ENCODE results near the gene ACAA2.
"Not testable (repeated sequence)": the region's sequence is repeated elsewhere in the genome, so short reads cannot be mapped to it uniquely, and the experiment has no call there.

ACAA2 gene

DNA sequence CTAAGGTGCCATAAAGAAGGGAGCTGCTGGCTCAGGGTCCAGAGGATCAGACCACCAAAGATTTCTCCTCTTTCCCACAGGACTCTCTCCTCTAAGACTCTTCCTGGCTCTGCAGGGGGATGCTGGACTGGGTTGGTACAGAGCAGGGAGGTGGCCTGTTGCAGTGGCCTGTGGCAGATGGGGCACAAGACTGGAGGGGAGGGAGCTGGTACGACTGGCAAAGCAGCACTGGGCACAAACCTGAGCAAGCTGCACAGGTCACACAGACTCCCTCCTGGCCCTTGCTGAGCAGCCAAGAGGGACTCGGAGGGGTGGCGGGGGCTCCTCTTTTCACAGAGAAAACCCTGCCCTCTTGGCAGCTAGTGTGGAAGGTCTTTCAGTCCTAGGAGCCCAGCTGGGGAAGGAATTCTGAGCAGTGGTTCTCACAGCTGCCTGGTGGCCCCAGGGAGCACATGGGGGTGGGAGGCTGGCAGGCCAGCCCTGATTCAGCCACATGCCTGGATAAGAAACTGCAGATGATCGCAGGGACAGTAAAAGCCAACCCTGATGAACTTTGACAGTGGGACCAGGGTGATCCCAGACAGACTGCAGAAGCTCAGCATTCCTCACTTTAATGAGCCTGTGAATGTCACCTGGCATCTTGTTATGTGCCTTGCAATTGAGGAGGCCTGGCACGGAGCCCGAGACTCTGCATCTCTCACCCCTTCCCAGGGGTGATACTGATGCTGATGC, 32.5 kb upstream of the ACAA2 start:
- DNase-seq, result peak in 5 of 56 donors; percentile 7 to 58 (median 27)

DNA sequence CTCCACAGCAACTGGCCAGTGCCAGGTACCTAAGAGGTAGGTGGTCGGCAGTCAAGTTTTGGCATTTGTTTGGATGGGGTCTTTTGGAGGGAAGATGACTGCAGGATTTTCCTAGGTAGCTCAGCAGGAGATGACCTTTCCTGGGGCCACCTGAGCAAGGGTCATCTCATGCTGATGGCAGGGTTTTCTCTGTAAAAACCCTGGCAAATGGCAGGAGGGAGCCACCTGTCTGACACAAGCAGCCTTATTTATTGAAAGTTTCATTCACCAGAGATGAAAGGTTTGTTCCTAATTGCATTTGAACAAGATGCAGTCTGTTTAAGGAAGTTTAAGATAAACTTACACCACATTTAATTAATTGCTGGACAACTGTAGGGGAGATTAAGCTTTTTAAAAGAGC, 31.6 kb upstream of the ACAA2 start:
- no peak for DNase-seq

DNA sequence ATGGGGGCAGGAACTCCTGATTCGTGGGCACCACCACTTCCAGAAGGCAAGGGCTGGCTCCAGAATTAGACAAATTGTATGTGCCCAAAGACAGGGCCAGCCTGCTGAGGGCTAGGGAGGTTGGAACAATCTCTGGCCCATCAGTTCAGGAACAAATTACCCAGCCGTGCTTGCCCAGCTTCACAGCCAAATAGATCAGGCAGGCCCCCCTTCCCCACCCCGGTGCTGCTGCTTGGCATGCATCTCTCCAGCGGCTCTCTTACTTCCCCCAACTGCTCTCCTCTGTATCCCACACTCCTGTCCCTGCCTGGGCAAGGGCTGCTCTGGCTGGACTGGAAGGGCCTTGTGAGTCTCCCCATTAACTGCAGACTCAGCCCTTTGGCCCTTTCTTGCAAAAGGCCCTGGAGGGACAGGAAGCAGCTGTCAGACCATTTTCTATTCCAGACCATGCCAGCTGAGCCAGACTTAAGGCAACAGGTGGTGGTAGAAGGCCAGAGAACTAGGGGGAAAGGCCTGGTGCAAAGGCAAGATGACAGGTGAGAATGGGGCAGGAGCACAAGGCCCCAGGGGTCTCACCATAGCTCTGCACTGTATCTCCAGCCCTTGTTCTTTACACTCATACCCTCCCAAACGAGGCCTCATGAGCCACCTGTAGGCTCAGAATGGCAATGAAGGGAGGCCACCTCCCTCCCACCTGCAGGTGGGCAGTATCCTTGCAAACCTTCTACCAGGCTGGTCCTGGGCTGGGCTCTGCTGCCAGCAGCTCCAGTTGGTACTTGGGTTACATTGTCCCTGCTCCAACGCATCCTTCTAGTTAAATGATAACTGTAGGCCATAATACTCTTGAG, 30.7 kb upstream of the ACAA2 start:
- DNase-seq, result peak in 3 of 56 donors; percentile 7 to 27 (median 15)

DNA sequence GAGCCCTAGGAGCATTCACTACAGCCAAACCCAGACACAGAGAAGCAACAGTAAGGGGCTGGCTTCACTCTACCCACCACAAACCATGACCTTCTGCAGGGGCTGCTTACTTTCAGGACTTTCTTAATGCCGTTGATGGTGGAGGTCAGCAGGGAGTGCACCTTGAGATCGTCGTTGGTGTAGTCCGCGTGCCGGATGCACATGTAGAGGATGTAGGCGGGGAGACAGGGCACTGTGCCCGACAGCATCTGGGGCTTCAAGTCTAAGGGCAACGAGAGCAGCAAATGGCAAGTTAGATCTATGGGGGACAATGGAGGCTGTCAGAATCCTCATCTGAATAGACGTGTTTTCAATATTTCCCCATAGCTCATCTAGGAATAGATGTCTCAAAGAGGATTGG, 29.8 kb upstream of the ACAA2 start:
- DNase-seq, result no peak

DNA sequence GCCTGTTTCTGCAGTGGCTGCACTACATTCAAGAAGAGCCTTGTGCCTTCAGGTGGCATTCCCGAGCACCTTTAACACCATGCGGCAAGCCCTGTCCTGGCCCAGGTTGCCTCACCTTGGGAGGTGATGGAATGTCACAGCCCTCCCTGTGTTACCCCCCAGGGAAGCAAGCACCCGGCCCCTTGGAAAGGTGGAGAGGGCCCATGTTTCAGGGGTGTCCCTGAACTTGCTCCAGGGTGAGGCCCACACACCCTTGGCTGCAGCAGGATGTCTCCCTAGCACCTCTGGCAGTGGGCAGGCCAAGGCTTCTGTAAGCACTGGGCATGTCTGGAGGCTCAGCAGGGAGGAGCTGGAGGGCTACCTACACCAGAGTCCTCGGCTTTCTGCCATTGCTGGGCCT, 29.3 kb upstream of the ACAA2 start:
- DNase-seq, result no peak

DNA sequence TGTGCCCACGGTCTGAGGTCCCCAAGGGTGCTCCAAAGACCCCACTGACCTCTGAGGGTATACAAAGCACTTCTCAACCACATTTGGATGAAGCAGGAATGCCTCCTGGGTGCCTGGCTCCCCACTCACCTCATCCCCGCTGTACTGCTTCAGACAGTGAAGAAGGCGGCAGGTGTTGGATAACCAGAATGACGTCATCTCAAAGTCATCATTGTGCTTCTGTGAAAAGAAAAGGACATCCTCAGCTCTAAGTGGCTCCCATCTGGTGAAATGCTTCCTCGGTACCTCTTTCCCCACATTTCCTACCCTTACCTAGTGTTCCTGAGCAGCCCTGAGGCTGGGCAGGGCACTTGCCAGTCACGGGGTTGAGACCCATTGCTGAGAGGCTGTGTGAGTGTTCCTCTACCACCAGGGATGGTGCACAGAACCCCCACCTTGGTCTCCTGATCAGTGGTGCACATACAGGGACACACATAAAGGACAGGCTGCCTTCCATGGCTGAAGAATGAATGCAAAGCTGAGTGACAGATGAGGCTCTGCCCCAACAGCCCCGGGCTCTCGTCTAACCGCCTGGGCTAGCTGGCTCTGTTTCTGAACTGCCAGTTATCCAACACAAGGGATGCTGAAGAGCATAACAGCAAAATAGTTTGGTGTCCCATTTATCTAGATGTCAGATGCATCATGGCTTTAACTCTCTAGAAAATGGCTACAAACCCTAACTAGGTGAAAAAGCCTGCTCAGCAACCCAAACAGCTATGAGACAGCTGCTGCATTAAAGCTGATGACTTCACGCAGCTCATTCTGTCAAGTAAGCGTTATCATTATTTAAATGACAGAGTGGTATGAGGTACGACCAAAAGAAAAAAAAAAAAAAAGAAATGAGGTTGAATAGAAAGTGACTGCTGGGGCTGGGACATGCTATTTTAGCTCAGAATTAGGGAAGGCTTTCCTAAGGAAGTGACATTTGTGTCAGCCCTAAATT, 28.2 kb upstream of the ACAA2 start:
- DNase-seq, result no peak

DNA sequence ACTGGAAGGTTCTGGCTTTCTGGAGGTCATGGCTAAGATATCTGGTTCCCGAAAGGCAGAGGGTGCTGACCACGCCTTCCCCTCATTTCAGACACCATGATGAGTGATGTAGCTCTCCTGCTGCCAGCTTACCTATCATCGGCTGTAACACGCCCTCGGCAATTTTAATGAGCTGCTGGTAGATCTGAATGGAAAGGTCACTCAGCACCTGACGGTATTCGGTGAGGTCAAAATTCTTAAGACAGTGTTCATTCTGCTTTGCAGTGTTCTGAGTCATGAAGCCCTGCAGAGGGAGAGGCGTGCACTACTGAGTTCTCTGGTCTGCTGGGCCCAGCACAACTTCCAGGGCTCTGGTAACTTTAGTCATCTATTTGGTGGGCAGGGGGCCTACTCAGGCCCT, 25.7 kb upstream of the ACAA2 start:
- DNase-seq, result no peak

DNA sequence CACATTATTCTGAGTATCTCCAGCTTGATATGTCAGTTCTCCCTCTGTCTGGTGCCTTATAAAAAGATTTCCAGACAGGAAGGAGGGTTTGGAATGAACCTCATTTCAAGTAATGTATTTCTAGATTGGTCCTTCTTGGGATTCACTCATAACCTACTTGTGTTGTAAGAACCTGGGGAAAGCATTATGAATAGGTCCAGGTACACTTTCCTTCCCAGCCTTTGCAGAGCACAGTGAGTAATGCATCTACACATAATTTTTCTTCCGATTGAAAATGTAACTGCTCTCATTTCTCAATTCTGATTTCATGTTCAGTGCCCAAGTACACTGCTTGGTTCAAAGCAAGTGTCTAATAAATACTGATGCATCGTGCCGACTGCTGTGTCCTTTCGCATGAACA, 25.0 kb upstream of the ACAA2 start:
- DNase-seq, result no peak

DNA sequence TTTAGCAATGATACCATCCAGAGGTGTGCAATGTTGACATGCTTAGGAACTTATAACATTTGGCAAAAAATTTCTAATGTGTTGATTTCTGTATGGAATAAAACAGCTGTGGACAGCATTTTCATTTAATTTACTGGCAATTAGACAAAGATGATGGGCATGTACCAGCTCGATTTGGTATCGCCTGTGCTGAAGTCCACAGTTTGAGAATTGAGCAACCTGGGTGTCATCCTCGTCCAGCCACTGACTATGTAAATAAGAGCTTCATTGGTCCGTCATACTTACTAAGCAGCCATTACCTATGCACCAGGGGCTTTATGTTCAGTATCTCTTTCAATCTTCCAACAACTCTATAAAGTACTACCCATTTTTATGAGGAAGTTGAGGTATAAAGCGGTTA, 24.6 kb upstream of the ACAA2 start:
- DNase-seq, result no peak

DNA sequence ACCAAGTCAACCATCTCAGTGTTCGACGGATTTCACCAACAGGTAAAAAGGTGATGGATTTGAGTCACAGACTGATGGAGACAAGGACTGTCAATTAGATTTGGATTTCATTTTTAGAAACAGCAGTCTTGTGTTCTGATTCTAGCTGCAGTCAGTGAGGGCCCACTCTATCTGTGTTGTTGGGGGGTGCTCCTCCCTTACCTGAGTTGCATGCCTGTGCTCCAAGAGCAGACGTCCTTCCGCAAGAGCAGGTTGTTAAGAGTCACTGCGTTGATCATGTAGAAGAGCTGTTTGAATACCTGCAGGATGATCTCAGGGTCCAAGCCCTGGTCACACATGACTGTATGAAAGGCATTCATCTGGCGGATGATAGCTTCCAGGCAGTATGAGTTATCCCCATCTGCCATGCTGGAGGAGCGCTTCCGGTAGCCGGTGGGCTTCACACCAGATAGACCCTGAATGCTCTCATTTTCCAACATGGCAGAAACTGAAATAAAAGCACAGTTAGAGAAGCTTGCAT, 24.0 kb upstream of the ACAA2 start:
- not testable (repeated sequence) for DNase-seq

DNA sequence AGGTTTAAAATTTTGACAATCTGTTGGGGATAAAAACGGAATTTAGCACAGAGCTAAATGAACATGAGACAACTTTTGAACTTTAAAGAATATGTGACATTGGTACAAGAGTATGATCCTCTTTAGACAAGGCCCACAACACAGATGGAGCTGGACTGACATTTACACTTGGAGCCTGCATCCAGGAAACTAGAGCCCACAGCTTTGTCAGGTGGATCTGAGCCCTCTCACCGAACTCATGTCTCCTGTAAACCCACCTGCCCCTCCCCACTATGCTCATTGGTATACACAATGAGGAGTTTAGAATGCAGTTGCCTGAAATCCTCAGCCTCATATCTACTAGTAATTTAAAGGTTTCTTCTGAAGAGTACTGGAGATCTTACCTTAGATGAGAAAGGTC, 22.1 kb upstream of the ACAA2 start:
- DNase-seq, result no peak

DNA sequence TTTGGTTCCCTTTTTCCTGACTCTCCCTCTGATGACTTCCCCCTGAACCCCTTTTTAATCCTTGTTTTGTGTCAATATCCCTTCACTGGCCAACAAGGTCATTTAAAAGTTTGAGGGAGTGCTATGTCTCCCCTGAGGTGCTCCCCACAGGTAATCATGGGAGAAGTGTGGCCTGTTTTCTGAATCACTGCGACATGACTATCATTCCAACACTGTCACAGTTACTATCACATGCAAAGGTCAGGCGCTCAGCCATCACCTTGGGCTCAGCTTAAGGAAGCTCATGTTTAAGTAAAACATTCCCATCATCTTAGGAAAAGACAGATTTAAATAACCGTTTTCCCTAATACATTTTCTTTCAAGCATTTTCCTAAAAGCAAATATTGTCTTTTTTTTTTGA, 20.9 kb upstream of the ACAA2 start:
- DNase-seq, result no peak

DNA sequence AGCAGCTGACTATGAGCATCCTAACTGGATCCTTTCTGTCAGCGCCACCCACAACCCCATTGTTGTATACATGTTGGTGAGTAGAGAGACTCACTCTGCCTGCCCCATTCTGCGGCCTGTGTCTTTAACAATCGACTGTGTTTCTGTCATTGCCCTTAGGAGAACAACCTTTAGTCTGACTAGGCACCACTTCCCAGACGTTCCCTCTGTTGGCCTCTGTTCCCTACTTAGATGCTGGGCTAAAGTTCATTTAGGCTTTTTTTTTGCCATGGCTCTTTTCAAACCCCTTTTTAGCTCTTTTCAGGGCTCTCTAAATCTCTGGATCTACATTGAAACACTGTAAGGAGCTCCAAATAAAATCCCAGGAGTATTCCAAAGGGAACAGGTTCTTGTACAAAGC, 20.5 kb upstream of the ACAA2 start:
- DNase-seq, result no peak

DNA sequence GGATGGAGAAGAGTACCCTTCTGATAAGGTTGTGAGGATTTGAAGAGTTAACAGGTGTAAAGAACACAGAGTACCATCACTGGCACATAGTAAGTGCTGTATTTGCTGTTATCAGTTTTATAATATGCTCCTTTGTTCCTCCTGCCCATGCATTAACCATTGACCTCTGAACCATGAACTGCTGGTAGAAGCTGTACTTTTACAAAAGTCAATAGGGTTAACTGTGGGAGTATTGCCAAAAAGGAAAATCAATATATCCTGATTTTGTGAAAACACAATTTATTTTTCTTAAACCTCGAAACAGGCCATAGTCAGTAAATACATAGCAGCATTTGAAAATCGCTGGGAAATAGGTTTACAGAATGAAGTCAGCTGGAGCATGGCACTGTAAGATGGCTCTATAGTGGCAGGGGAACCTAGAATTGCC, 18.9 kb upstream of the ACAA2 start:
- no peak for DNase-seq

DNA sequence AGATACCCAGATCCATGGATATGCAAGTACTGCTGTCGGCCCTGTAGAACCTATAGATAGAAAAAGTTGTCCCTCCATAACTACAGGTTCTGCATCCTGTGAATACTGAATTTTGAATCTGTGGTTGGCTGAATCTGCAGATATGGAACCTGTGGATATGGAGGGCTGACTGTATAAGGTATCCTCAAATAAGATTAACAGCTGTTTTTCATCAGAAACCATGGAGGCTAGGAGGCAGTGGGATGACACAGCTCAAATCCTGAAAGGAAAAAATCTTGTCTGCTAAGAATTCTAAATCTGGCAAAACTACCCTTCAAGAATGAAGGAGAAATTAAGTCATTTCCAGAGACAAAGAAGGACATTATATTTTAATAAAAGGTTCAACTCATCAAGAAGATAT, 14.7 kb upstream of the ACAA2 start:
- DNase-seq, result no peak

DNA sequence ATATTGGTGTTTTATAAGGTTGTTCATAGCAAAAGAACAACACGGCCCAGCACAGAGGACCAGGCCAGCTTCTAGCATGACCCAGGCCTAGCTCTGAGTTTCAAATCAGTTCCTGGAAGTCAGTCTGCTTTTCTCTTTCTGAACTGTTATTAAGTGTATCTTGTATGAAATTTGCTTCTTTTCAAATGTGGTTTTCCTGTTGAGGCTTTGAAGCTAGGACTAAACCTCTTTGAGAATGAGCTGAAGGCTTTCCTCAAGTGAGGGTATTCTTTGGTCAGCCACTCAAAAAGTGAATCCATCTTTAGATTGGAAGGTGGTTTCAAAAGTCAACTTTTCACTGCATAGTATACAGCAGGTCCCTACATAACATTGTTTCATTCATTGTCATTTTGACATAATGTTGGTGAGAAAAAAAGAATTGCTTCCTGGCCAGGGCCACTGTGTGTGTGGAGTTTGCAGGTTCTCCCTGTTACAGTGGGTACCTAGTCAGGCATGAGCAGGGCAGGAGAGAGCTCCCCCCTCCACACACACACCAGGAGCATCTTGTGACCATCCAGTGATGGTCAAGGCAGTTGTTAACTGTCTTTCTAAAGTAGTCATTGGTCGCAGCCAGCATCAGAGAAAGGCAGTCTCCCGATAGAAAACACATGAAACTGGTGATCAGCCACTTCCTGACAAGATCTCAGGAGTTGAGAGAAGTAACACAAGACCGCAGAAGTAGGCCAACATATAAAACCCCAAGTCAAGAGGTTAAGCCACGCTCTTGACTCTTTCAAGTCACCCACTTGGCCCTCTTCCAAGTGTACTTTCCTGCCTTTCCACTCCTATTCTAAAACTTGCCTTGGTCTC, 6.7 kb upstream of the ACAA2 start:
- DNase-seq, result no peak

DNA sequence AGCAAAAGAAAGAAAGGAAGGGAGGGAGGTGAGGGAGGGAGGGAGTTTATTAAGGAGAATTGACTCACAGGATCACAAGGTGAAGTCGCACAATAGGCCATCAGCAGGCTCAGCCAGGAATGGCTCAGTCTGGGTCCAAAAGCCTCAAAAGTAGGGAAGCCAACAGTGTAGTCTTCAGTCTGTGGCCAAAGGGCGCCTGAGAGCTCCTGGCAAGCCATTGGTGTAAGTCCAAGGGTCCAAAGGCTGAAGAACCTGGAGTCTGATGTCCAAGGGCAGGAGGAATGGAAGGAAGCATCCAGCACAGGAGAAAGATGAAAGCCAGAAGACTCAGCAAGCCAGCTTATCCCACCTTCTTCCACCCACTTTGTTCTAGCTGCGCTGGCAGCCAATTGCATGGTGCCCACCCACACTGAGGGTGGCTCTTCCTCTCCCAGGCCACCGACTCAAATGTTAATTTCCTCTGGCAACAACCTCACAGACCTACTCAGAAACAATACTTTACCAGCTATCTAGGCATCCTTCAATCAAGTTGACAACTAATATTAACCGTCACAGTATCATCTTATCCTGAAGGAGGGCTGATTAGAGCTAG, 5.8 kb upstream of the ACAA2 start:
- DNase-seq, result no peak

DNA sequence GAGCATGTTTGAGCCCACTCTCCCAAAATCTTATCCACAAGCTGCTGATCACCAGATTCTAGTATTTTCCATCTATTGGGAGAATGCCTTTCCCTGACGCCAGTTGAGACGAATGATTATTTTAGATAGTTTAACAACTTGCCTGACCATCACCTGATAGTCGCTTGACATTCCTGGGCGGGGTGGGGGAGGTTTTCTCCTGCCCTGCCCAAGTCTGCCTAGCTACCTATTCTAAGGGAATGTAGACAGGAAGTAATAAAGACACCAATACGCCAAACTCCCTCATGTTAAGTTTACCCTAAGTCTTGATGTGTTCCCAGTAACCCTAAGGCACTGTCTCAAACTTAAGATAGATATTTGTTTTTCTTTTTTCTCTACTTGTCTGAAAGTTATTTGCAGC, 4.6 kb upstream of the ACAA2 start:
- no peak for DNase-seq

DNA sequence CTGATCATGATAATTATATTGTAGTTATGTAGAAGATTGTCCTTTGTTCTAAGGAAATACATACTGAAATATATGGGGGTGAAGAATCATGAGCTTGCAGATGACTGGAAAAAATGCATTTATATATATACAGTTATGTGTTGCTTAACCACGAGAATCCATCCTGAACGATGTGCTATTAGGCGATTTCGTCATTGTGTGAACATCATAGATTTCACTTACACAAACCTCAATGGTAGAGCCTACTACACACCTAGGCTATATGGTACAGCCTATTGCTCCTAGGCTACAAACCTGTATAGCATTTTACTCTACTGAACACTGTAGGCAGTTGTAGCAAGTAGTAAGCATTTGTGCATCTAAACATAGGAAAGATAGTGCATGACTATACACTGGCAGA, 2.6 kb upstream of the ACAA2 start:
- no peak for DNase-seq

DNA sequence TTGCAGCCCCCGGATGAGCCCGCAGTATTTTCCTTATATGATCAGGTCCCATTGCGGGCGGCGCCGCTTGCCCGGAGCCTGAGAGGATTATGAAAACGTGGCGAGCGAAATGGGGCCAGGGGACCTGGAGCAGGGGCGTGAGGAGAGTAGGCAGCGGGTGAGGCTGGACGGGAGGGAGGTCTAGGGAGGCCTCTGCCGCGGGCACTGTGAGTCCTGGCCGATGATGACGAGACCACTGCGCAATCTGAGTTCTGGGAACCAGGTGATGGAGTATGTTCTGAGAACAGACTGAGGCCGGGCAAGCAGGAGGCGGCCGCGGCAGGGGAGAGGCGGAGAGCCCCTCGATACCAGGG, 790 bp upstream of the ACAA2 start:
- peak in 21 of 56 donors; percentile 23 to 81 (median 58) for DNase-seq
